RKO (cell line): ENCODE data around the gene ATL1.
"Not testable (repeated sequence)": the region's sequence is repeated elsewhere in the genome, so short reads cannot be mapped to it uniquely, and the experiment has no call there.

Experiments used
- DNase-seq: peaks from one replicate; pipeline ENCODE4 v3.0.0-alpha.2; 2016; ENCODE audit warnings: low spot score

The ATL1 gene

GRCh38 chr14:50534997-50535396 lies 24.9 kb upstream of the ATL1 start:
- DNase-seq = no peak

DNA sequence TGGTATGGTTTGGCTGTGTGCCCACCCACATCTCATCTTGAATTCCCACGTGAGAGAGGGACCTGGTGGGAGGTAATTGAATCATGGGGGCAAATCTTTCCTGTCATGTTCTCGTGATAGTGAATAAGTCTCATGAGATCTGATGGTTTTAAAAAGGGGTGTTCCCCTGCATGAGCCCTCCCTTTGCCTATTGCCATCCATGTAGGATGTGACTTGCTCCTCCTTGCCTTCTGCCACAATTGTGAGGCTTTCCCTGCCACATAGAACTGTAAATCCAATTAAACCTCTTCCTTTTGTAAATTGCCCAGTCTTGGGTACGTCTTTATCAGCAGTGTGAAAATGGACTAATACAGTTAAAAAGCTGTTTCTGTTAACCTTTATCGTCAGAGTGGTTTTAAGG lies 21.9 kb upstream of the ATL1 start:
- not testable (repeated sequence) for DNase-seq

- DNase-seq = no peak
Measured at GRCh38 chr14:50539051-50539450, 20.9 kb upstream of the ATL1 start.

DNA sequence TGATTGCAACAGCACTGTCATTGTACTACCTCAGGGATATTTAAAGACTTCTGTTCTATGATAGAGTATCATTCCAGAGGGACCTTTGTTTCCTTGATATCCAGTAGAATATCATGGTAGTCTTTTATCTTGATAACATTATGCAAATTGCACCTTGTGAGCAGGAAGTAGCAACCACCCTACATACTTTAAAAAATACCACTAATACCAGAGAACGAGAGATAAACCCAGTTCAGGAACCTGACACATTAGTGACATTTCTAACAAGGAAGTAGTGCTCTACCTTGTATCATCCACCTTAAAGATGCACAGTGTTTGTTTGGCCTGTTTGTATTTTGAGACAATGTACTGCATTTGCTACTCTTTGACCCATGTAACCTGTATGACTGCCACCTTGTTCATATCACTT lies 18.8 kb upstream of the ATL1 start:
- DNase-seq = no peak

GRCh38 chr14:50542941-50543418 lies 17.0 kb upstream of the ATL1 start:
- peak; percentile 80 for DNase-seq

- DNase-seq = no peak
Measured at GRCh38 chr14:50544911-50545310, 15.0 kb upstream of the ATL1 start.

- no peak for DNase-seq
Measured at GRCh38 chr14:50545618-50546017, 14.3 kb upstream of the ATL1 start.

GRCh38 chr14:50550294-50550693 lies 9.7 kb upstream of the ATL1 start:
- DNase-seq = no peak

DNA sequence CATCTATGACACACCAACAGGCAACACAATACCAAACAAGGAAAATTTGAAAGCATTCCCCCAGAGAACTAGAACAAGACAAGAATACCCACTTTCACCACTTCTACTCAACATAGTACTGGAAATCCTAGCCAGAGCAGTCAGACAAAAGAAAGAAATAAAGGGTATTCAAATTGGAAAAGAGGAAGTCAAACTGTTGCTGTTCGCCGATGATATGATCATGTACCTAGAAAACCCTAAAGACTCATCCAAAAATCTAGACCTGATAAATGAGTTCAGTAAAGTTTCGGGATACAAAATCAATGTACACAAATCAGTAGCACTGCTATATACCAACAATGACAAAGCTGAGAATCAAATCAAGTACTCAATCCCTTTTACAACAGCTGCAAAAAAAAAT lies 8.1 kb upstream of the ATL1 start:
- DNase-seq = no peak

DNA sequence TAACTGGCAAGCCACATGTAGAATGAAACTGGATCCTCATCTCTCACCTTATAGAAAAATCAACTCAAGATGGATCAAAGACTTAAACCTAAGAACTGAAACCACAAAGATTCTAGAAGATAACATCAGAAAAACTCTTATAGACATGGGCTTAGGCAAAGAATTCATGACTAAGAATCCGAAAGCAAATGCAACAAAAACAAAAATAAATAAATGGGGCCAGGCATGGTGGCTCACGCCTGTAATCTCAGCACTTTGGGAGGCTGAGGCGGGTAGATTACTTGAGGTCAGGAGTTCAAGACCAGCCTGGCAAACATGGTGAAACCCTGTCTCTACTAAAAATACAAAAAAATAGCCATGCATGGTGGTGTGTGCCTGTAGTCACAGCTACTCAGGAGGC lies 7.1 kb upstream of the ATL1 start:
- DNase-seq = not testable (repeated sequence)

DNA sequence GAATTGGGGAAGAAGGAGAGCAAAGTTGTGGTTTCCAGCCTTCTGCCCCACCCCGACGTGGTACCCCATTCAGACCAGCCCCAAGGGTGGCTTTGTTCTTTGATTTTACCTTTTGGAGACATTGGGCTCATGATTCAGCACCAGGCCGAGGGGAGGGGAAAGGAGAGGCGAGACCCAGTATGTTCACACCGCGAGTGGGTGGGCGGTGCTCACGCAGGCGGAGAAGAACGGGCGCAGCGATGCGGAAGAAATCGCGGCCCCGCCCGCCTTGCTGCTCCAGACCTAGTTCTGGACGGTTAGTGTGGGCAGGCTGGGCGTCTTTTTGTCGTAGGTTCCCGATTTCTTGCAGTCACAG lies 963 bp downstream of the ATL1 start:
- DNase-seq = peak; percentile 81

DNA sequence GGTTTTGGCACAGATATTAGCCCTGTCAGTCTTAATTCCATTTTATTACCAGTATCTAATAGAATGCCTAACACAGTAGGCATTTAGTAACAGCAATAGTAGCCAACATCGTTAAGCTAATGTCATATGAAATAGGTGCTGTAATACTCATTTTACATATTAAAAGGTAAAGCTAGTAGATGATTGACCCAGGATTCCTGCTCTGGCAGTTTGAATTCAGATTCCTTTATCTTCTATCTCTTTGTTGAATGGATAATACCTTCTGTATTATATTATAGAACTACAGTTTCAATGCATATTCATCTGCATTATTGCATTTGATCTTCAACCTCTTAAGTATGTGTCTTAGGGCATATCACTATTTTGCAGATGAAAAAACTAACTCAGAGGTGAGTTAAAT lies 2.9 kb downstream of the ATL1 start:
- DNase-seq = no peak

DNA sequence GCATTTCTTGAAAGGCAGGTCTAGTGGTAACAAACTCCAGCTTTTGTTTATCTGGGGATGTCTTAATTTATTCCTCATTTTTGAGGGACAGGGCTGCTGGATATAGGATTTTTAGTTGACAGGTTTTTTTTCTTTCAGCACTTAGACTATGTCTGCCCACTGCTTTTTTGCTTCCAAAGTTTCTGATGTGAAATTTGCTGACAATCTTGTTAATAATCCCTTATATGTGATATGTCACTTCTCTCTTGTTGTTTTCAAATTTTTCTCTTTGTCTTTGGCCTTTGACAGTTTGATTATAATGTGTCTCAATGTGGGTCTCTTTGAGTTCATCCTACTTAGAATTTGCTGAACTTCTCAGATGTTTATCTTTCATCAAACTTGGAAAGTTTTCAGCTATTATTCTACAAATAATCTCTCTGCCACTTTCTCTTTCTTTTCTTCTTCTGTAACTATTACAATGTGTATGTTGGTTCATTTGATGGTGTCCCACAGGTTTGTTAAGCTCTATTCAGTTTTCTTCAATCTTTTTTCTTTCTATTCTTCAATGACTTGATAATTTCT lies 9.8 kb downstream of the ATL1 start:
- no peak for DNase-seq

DNA sequence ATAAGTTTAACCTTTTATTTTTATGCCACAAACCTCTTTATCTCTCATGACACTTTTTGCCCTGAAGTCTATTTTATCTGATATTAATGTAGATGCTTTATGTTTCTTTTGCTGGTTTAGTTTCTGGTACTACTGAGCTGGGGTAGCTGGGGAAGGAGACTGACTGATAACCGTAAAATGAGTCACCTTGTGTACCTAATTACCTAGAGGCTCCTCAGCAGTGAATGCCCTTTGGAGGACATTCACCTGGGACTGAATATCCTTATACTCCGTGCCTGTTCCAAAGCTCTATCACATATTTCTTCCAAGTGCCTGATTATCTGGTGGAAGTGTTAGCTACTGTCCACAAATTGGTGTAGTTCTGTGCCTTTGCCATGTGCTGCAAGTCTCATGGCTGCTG lies 13.9 kb downstream of the ATL1 start:
- no peak for DNase-seq

- DNase-seq = no peak
Measured at GRCh38 chr14:50575769-50576168, 15.8 kb downstream of the ATL1 start.

DNA sequence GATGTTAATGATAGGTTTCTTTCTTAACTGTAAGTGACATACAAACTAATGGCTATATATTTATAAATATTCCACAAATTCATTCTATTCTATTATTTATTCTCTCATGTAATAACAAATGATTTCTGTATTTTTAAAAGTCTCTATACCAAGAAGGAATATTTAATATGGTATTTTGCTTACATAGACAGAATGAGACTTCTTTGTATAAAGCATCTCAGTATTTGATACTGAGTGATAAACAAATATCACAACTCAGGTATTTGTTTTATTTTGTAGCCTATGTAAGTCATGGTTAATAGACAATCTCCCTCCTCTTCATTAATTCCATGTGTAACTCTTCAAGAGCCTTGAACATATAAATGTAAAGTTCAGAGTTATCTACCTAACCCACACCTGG lies 18.0 kb downstream of the ATL1 start:
- no peak for DNase-seq

- DNase-seq = no peak
Measured at GRCh38 chr14:50578433-50578832, 18.5 kb downstream of the ATL1 start.

DNA sequence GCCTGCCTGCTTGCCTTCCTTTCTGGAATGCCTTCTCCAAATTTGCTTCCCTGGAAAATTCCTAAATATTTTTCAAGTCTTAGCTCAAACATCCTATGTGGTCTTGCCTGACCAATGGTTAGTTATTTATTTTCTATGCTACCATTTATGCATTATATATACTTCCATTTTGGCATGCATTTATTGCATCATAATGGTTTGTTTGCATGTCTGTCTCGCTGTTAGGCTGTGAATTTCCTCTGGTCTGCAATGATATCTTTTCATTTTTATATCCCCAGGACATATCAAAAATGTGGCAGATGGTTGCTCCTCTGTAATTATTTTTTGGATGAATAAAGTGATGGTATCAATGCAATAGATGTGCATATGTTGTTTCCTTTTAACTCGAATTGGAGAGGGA lies 30.5 kb downstream of the ATL1 start:
- DNase-seq = no peak

- no peak for DNase-seq
Measured at GRCh38 chr14:50594577-50595316, 34.8 kb downstream of the ATL1 start.

GRCh38 chr14:50598765-50599164 lies 38.8 kb downstream of the ATL1 start:
- DNase-seq = no peak

- DNase-seq = peak; percentile 64
Measured at GRCh38 chr14:50599700-50600444, 39.9 kb downstream of the ATL1 start.

DNA sequence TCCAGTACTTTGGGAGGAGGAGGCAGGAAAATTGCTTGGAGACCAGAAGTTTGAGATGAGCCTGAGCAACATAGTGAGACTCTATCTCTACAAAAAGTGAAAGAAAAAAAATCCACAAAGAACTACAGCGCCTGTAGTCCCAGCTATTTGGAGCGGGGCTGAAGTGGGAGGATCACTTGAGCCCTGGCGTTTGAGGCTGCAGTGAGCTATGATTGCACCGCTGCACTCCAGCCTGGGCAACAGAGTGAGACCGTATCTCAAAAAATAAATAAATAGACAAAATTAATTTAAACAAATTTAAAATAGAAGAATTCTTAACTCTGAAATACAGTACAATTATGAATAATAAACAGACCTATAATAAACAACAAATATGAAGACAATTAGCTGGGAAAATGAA lies 40.9 kb downstream of the ATL1 start:
- DNase-seq = no peak

DNA sequence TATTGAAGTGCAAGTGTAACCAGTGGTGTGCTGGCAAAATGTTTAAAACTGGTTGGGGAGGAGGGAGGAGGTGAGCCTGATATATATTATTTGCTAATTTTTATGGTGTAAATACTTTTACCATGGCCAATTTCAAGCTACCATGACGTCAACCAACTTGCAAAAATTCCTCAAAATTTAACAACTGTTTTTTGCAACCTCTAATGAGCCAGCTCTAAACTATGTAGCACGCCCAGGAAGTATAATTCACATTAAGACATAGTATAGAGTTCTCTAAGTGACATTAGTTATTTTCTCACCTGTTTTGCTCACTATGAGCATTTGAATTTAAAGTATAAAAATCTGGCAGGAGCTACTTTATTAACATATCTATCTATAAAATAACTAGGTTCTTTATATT lies 41.4 kb downstream of the ATL1 start:
- no peak for DNase-seq
